T-helper 1 cell treated with Interleukin-12 subunit alpha and Interleukin-12 subunit beta and Interleukin-4 antibody, amounts not matched to agents 30 μg/mL and 1 μg/mL, for 36 hours (primary cell): ENCODE measurements around the gene TGFBI.

ENCODE experiments used
- H3K27ac Mint-ChIP-seq: one replicate; pipeline ENCODE4 v1.8.0; 2021; ENCODE audit warnings: mild to moderate bottlenecking, mixed read lengths
- H3K27me3 Mint-ChIP-seq: one replicate; pipeline ENCODE4 v1.8.0; 2021; ENCODE audit warnings: low read depth, mixed read lengths
- H3K36me3 Mint-ChIP-seq: one replicate; pipeline ENCODE4 v1.8.0; 2021; ENCODE audit warnings: low read depth, mixed read lengths
- H3K4me1 Mint-ChIP-seq: one replicate; pipeline ENCODE4 v1.8.0; 2021; ENCODE audit warnings: low read depth, mixed read lengths
- H3K4me3 Mint-ChIP-seq: one replicate; pipeline ENCODE4 v1.8.0; 2021; ENCODE audit warnings: mild to moderate bottlenecking, moderate library complexity, mixed read lengths
- H3K9me3 Mint-ChIP-seq: one replicate; pipeline ENCODE4 v1.8.0; 2021; ENCODE audit warnings: mixed read lengths

The TGFBI gene

GRCh38 chr5:136108766-136109165 lies 80.0 kb downstream of the TGFBI start:
- no peak overlapping the region for H3K27ac Mint-ChIP-seq
- no peaks in the 10 kb centered on the region for H3K4me1 Mint-ChIP-seq
- H3K4me3 Mint-ChIP-seq: no peak overlapping the region
- no peaks in the 10 kb centered on the region for H3K27me3 Mint-ChIP-seq
- no peaks in the 10 kb centered on the region for H3K36me3 Mint-ChIP-seq
- no peaks in the 10 kb centered on the region for H3K9me3 Mint-ChIP-seq

DNA sequence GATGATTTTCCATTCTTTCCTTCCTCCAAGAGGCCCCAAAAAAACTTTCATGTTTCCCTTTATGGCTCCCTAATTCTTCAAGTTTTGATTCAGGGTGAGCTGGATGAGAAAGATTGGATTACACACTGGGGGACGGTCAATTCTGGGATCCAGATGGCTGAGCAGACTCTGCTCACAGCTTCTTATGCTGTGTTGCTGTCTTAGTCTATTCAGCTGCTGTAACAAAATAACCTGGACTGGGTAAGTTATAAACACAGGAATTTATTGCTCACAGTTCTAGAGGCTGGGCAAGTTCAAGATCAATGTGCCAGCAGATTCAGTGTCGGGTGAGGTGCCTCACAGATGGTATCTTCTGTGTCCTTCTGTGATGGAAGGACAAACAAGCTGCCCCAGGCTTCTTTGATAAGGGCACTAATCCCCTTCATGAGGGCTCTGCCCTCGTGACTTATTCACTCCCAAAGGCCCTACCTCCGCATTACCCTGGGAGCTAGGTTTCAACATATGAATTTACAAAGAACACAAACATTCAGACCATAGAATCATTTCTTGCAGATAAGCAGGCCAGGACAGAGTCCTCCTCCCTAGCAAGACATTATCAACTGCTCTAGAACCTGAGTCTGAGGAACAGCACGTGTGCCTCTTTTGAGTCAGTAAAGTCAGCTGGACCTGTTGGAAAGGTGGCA lies 80.8 kb downstream of the TGFBI start:
- Mint-ChIP-seq H3K27me3 (no peaks in the 10 kb centered on the region), H3K4me1 (no peaks in the 10 kb centered on the region), H3K27ac (no peak overlapping the region), H3K36me3 (no peaks in the 10 kb centered on the region), H3K9me3 (no peaks in the 10 kb centered on the region), H3K4me3 (no peak overlapping the region)
